Keratinocyte (primary cell): ENCODE data around the gene LANCL1. TPM values are rescaled to one million over a fixed set of nuclear protein-coding genes. Genes with fewer than 3 reads are reported as not detected.
A peak's percentile ranks its signal among the peaks of the same experiment; 100 is the strongest.

Experiments used
- DNase-seq: peaks from one replicate; pipeline ENCODE4 v3.0.0-alpha.2; 2011; ENCODE audit warnings: low read depth, missing footprints, low spot score
- FAIRE-seq: peaks from 2 replicates; lab custom pipeline; 2011; peaks lifted over from hg19 to GRCh38; lab: Jason Lieb, UNC
- H2AFZ ChIP-seq: 2 replicates; pipeline ENCODE4 v1.6.0; 2012; ENCODE audit warnings: low read length, control low read depth, inconsistent platforms; ENCODE audit not compliant: control insufficient read depth
- H3K27ac ChIP-seq: 2 replicates; pipeline ENCODE4 v1.5.1; 2011; ENCODE audit warnings: low read length; ENCODE audit not compliant: control insufficient read depth, insufficient read depth
- H3K27me3 ChIP-seq: 3 replicates; pipeline ENCODE4 v1.6.0; 2011; ENCODE audit warnings: low read length; ENCODE audit not compliant: control insufficient read depth, insufficient read depth; ENCODE audit errors: extremely low read depth
- H3K36me3 ChIP-seq, 2 experiments: 2 replicates in 1 of 2; 3 replicates in 1 of 2; pipeline ENCODE4 v1.5.1; 2011; ENCODE audit warnings: low read length in 2 of 2, mild to moderate bottlenecking in 1 of 2; ENCODE audit not compliant: control insufficient read depth in 2 of 2, insufficient read depth in 2 of 2; ENCODE audit errors: extremely low read depth in 1 of 2
- H3K4me1 ChIP-seq: 3 replicates; pipeline ENCODE4 v1.5.1; 2011; ENCODE audit warnings: low read length; ENCODE audit not compliant: control insufficient read depth, insufficient read depth; ENCODE audit errors: extremely low read depth
- H3K4me2 ChIP-seq: 3 replicates; pipeline ENCODE4 v1.6.0; 2011; ENCODE audit warnings: low read depth, low read length; ENCODE audit not compliant: control insufficient read depth, insufficient read depth; ENCODE audit errors: extremely low read depth
- H3K4me3 ChIP-seq, 3 experiments: fragments of 200-600 bp in 1 of 3; sonication (generic) in 1 of 3; 2 replicates in 2 of 3; 3 replicates in 1 of 3; pipeline ENCODE4 v1.5.1; 2011 to 2016; ENCODE audit warnings: low read length in 3 of 3, mild to moderate bottlenecking in 3 of 3, control low read depth in 2 of 3, inconsistent platforms in 1 of 3, low read depth in 1 of 3, mixed read lengths in 1 of 3, mixed run types in 1 of 3, moderate library complexity in 1 of 3; ENCODE audit not compliant: control insufficient read depth in 2 of 3, insufficient read depth in 2 of 3; ENCODE audit errors: extremely low read depth in 1 of 3
- H3K79me2 ChIP-seq: 2 replicates; pipeline ENCODE4 v1.6.0; 2012; ENCODE audit warnings: low read length; ENCODE audit not compliant: control insufficient read depth, insufficient read depth
- H3K9ac ChIP-seq: 3 replicates; pipeline ENCODE4 v1.6.0; 2011; ENCODE audit warnings: low read length; ENCODE audit not compliant: control insufficient read depth, insufficient read depth; ENCODE audit errors: extremely low read depth
- H3K9me1 ChIP-seq: 3 replicates; pipeline ENCODE4 v1.6.0; 2011; ENCODE audit warnings: low read length; ENCODE audit not compliant: control insufficient read depth, insufficient read depth; ENCODE audit errors: extremely low read depth
- H3K9me3 ChIP-seq: 2 replicates; pipeline ENCODE4 v1.5.1; 2012; ENCODE audit warnings: low read depth, low read length; ENCODE audit not compliant: control insufficient read depth
- H4K20me1 ChIP-seq: 3 replicates; pipeline ENCODE4 v1.6.0; 2011; ENCODE audit warnings: low read length; ENCODE audit not compliant: control insufficient read depth, insufficient read depth; ENCODE audit errors: extremely low read depth
- CTCF ChIP-seq, 3 experiments: IDR thresholded peaks in 1 of 3; conservative IDR thresholded peaks in 1 of 3; optimal IDR thresholded peaks in 1 of 3; 2 replicates in 2 of 3; 3 replicates in 1 of 3; pipeline versions ENCODE3 to v1.5.1; 2011; ENCODE audit warnings: low read length in 3 of 3, mild to moderate bottlenecking in 3 of 3, moderate library complexity in 2 of 3, control low read depth in 1 of 3, inconsistent platforms in 1 of 3; ENCODE audit not compliant: insufficient read depth in 2 of 3; ENCODE audit errors: extremely low read depth in 1 of 3
- EZH2 ChIP-seq: IDR thresholded peaks from one replicate; pipeline ENCODE4 v1.6.1; 2012; ENCODE audit warnings: inconsistent platforms, mild to moderate bottlenecking, low read length, moderate library complexity
- dilution Hi-C: fragments of 300-500 bp; cut with MboI; formaldehyde crosslinking; loops from one replicate; pipeline ENCODE4 v1.7.0; 2020; ENCODE audit warnings: low sequenced_read_pairs; ENCODE audit not compliant: extremely low pct_ligation_motif_present
- polyA plus RNA-seq, 5 experiments: library from polyadenylated mRNA; depleted of rRNA in 3 of 5; stranded (reverse) in 3 of 5; stranded (forward) in 1 of 5; unstranded in 1 of 5; fragments of >200 nt; gene quantifications; 1 replicate in 1 of 5; 2 replicates in 3 of 5; 3 replicates in 1 of 5; pipeline versions ENCODE4 v1.2.1 to v1.2.3, GENCODE V29; 2011 to 2012; ENCODE audit warnings: missing spikeins in 2 of 5, low read depth in 1 of 5, low replicate concordance in 1 of 5

Gene LANCL1
- polyA plus RNA-seq, 1 donor (not counting 4 experiments of a cell fraction or from before 2014, with no cell fraction given), result 86.4 TPM

GRCh38 chr2:210478661-210479060, 2.1 kb upstream of the LANCL1 start:
- Histone ChIP-seq H3K9ac (no peak overlapping the region), H3K27me3 (no peaks in the 10 kb centered on the region), H3K27ac (no peak overlapping the region), H4K20me1 (no peaks in the 10 kb centered on the region), H3K79me2 (peaks cover 13% of the 10 kb centered on the region), H3K4me2 (no peak overlapping the region), H3K9me1 (no peaks in the 10 kb centered on the region), H3K36me3 (no peaks in the 10 kb centered on the region), H2AFZ (no peak overlapping the region), H3K4me1 (peaks cover 10% of the 10 kb centered on the region), H3K4me3 (no peak overlapping the region), H3K9me3 (no peaks in the 10 kb centered on the region)
- dilution Hi-C loops, result no loop called here
- no peak for DNase-seq
- TF ChIP-seq CTCF (optimal IDR thresholded peaks at IDR 0.05 in 1 of 3, IDR thresholded peaks at IDR 0.05 in 1 of 3, conservative IDR thresholded peaks at IDR 0.05 in 1 of 3; ENCODE audit: extremely low read depth in 1 of 3, insufficient read depth in 2 of 3, low read length in 3 of 3) (no peak), EZH2 (no peak)
- FAIRE-seq, result no peak

DNA sequence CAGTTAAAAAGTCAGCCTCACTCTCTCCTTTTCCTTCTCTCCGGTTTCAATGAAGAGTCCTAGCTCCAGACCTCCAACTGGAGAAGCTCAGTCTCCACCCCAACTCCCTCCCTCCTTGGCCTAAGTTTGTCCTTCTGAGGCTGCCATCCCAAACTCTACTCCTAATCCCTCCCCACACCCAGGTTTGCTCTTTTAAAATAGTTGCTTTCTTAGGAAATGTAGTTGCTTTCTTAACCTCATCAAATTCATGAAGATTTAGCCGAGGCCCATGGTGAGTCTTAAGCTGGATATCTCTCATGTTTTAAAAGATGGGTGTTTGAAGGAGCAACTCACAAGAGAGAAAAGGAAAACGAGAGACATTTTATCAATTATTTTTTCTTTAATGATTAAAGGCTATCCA, 937 bp upstream of the LANCL1 start:
- H3K4me2 ChIP-seq, result peak overlapping the region; percentile 96

More for the DNA sequence above, 937 bp upstream of the LANCL1 start:
- Histone ChIP-seq H3K79me2 (peaks cover 15% of the 10 kb centered on the region), H3K9ac (peak overlapping the region; percentile 80), H4K20me1 (no peaks in the 10 kb centered on the region), H3K27me3 (no peaks in the 10 kb centered on the region), H3K27ac (peak overlapping the region; percentile 78), H3K9me3 (no peaks in the 10 kb centered on the region), H3K4me3 (peak overlapping the region; percentile 80 to 86 (median 82)), H3K36me3 (no peaks in the 10 kb centered on the region), H3K9me1 (no peaks in the 10 kb centered on the region), H2AFZ (peak overlapping the region; percentile 95), H3K4me1 (peaks cover 10% of the 10 kb centered on the region)
- dilution Hi-C loops, result no loop called here
- TF ChIP-seq EZH2 (no peak), CTCF (optimal IDR thresholded peaks at IDR 0.05 in 1 of 3, IDR thresholded peaks at IDR 0.05 in 1 of 3, conservative IDR thresholded peaks at IDR 0.05 in 1 of 3; ENCODE audit: extremely low read depth in 1 of 3, insufficient read depth in 2 of 3, low read length in 3 of 3) (no peak)
- DNase-seq (no peak), FAIRE-seq (peak; percentile 58)
